A549 (cell line): ENCODE data around the gene PTX3.

Experiments used
- EHMT2 ChIP-seq: fragments of 200-600 bp; sonication (generic); IDR thresholded peaks from 2 replicates; pipeline ENCODE4 v1.6.1; 2016; ENCODE audit warnings: antibody characterized with exemption, low read depth, mild to moderate bottlenecking, moderate library complexity
- FOSL2 ChIP-seq, 2 experiments: fragments of 450-650 bp in 1 of 2; fragments of >200 bp in 1 of 2; sonication (Bioruptor Twin) in 1 of 2; formaldehyde crosslinking; IDR thresholded peaks; 2 replicates each; pipeline versions ENCODE4 v1.5.0 to v1.6.1; 2016 to 2020; ENCODE audit warnings: mild to moderate bottlenecking in 1 of 2, moderate library complexity in 1 of 2
- JUNB ChIP-seq: fragments of >200 bp; sonication (Bioruptor Twin); formaldehyde crosslinking; IDR thresholded peaks from 2 replicates; pipeline ENCODE4 v1.6.1; 2016
- KDM1A ChIP-seq: fragments of 200-600 bp; sonication (generic); IDR thresholded peaks from 2 replicates; pipeline ENCODE4 v1.6.1; 2016; ENCODE audit warnings: low read depth, mild to moderate bottlenecking
- MYC ChIP-seq: IDR thresholded peaks from 2 replicates; pipeline ENCODE4 v1.6.1; 2012; ENCODE audit warnings: mild to moderate bottlenecking, inconsistent platforms, low read length, improper control_type of control experiment, borderline replicate concordance
- POLR2A ChIP-seq: IDR thresholded peaks from 2 replicates; pipeline ENCODE4 v1.6.1; 2012; ENCODE audit warnings: mild to moderate bottlenecking, low read length
- POLR2AphosphoS2 ChIP-seq: conservative IDR thresholded peaks from 2 replicates; pipeline ENCODE4 v1.6.1; 2012; ENCODE audit warnings: low read length, improper control_type of control experiment, inconsistent platforms
- RNF2 ChIP-seq: fragments of 200-600 bp; sonication (generic); IDR thresholded peaks from 2 replicates; pipeline ENCODE4 v1.6.1; 2016; ENCODE audit warnings: low read depth, mild to moderate bottlenecking, antibody characterized with exemption, moderate library complexity, borderline replicate concordance
- TF ChIP-seq, protein P1 (sequence below): fragments of >200 bp; sonication (Bioruptor Twin); formaldehyde crosslinking; IDR thresholded peaks from 3 replicates; pipeline ENCODE4 v1.5.1; 2016

- TF ChIP-seq, protein P1, sequence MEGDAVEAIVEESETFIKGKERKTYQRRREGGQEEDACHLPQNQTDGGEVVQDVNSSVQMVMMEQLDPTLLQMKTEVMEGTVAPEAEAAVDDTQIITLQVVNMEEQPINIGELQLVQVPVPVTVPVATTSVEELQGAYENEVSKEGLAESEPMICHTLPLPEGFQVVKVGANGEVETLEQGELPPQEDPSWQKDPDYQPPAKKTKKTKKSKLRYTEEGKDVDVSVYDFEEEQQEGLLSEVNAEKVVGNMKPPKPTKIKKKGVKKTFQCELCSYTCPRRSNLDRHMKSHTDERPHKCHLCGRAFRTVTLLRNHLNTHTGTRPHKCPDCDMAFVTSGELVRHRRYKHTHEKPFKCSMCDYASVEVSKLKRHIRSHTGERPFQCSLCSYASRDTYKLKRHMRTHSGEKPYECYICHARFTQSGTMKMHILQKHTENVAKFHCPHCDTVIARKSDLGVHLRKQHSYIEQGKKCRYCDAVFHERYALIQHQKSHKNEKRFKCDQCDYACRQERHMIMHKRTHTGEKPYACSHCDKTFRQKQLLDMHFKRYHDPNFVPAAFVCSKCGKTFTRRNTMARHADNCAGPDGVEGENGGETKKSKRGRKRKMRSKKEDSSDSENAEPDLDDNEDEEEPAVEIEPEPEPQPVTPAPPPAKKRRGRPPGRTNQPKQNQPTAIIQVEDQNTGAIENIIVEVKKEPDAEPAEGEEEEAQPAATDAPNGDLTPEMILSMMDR, result no peak
- TF ChIP-seq JUNB, result no peak
- TF ChIP-seq EHMT2, result no peak
- TF ChIP-seq KDM1A, result no peak
- TF ChIP-seq FOSL2 (IDR thresholded peaks at IDR 0.05), result no peak
- no peak for TF ChIP-seq FOSL2 (CRISPR knock-in tag; IDR thresholded peaks at IDR 0.05)
- TF ChIP-seq RNF2, result no peak
- TF ChIP-seq MYC, result no peak
- no peak for TF ChIP-seq POLR2A
- TF ChIP-seq POLR2AphosphoS2, result no peak
Observed at GRCh38 chr3:157443905-157444796, 7.5 kb downstream of the PTX3 start.
